ENCODE results near the gene TEAD2.

Gene TEAD2

DNA sequence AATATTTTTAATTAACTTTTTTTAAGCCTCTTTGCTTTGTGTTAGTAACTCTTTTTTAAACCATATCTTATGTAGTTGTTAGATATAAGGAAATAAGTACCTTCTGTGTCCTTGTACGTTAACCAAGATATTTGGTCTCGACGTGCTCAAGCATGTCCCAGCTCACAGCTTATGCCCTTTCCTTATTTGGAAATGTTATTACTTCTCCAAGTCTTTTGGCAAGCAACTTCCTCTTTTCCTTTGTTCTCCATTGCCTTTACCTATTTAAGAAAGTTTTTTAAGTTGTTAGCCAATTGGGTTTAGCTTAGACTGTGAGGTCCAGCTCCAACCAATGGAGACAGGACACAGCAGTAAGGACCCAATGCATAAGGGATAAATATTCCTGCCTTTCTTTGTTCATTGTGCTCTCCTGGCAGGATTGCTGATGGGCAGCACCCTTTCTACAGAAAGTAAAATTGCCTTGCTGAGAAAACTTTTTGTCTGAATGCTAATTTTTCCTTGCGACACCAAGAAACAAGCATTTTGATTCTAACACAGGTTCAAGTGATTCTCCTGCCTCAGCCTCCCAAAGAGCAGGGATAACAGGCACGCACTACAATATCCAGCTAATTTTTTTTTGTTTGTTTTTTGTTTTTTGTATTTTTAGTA, 6.6 kb upstream of the TEAD2 start:
- Histone ChIP-seq H3K4me3 (ENCODE audit: low read depth, low read length) (no peak overlapping the region), H3K36me3 (no peaks in the 10 kb centered on the region), H3K27me3 (ENCODE audit: insufficient read depth, low read depth, severe bottlenecking) (no peaks in the 10 kb centered on the region), H3K9me3 (ENCODE audit: severe bottlenecking) (peaks cover 16% of the 10 kb centered on the region), H3K27ac (no peak overlapping the region)
- no peak for DNase-seq
- TF ChIP-seq, protein P1, sequence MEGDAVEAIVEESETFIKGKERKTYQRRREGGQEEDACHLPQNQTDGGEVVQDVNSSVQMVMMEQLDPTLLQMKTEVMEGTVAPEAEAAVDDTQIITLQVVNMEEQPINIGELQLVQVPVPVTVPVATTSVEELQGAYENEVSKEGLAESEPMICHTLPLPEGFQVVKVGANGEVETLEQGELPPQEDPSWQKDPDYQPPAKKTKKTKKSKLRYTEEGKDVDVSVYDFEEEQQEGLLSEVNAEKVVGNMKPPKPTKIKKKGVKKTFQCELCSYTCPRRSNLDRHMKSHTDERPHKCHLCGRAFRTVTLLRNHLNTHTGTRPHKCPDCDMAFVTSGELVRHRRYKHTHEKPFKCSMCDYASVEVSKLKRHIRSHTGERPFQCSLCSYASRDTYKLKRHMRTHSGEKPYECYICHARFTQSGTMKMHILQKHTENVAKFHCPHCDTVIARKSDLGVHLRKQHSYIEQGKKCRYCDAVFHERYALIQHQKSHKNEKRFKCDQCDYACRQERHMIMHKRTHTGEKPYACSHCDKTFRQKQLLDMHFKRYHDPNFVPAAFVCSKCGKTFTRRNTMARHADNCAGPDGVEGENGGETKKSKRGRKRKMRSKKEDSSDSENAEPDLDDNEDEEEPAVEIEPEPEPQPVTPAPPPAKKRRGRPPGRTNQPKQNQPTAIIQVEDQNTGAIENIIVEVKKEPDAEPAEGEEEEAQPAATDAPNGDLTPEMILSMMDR (IDR thresholded peaks at IDR 0.05; ENCODE audit: low read depth, low read length): no peak

DNA sequence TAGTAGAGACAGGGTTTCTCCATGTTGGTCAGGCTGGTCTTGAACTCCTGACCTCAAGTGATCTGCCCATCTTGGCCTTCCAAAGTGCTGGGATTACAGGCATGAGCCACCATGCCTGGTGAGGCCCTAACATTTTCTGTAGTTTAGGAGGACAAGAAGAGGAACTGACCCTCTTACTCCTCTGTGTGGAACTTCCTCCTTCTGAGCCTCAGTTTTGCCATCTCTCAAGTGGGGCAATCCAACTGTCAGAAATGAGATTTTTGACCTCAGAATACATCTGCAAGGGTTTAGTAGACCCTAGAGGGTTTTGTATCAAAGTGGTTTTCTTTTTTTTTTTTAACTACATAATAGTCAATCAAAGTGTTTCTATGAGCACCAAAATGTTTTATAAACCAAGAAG, 3.9 kb upstream of the TEAD2 start:
- TF ChIP-seq, protein P1 (IDR thresholded peaks at IDR 0.05; ENCODE audit: low read depth, low read length): no peak
- no peak overlapping the region for H3K4me3 ChIP-seq (ENCODE audit: low read depth, low read length)
- H3K9me3 ChIP-seq (ENCODE audit: severe bottlenecking): peaks cover 16% of the 10 kb centered on the region
- no peak overlapping the region for H3K27ac ChIP-seq
- H3K36me3 ChIP-seq: no peaks in the 10 kb centered on the region
- no peaks in the 10 kb centered on the region for H3K27me3 ChIP-seq (ENCODE audit: insufficient read depth, low read depth, severe bottlenecking)
- no peak for DNase-seq

DNA sequence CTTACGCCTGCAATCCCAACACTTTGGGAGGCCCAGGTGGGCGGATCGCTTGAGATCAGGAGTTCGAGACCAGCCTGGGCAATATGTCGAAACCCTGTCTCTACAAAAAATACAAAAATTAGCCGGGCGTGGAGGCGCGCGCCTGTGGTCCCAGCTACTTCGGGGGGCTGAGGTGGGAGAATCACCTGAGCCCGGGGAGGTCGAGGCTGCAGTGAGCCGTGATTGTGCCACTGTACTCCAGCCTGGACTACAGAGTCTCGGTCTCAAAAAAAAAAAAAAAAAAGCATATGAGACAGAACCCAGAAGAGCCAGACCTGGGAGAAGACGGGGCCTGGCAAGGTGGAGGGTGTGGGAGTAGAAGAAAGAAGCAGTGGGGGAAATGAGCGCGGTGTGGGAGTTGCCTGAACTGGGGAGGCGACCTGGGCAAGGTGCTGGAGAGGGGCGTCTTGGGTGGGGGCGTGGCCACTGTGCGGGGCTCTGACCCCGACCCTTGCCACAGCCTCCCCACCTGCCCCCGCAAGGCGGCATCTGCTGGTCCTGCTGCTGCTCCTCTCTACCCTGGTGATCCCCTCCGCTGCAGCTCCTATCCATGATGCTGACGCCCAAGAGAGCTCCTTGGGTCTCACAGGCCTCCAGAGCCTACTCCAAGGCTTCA, 2.0 kb upstream of the TEAD2 start:
- Histone ChIP-seq H3K36me3 (peaks cover 4% of the 10 kb centered on the region; the same call in 1 of the 2 replicates), H3K4me3 (ENCODE audit: low read depth, low read length) (no peak overlapping the region), H3K9me3 (ENCODE audit: severe bottlenecking) (peaks cover 5% of the 10 kb centered on the region), H3K27ac (no peak overlapping the region), H3K27me3 (ENCODE audit: insufficient read depth, low read depth, severe bottlenecking) (no peaks in the 10 kb centered on the region)
- no peak for DNase-seq
- TF ChIP-seq, protein P1 (IDR thresholded peaks at IDR 0.05; ENCODE audit: low read depth, low read length): no peak

DNA sequence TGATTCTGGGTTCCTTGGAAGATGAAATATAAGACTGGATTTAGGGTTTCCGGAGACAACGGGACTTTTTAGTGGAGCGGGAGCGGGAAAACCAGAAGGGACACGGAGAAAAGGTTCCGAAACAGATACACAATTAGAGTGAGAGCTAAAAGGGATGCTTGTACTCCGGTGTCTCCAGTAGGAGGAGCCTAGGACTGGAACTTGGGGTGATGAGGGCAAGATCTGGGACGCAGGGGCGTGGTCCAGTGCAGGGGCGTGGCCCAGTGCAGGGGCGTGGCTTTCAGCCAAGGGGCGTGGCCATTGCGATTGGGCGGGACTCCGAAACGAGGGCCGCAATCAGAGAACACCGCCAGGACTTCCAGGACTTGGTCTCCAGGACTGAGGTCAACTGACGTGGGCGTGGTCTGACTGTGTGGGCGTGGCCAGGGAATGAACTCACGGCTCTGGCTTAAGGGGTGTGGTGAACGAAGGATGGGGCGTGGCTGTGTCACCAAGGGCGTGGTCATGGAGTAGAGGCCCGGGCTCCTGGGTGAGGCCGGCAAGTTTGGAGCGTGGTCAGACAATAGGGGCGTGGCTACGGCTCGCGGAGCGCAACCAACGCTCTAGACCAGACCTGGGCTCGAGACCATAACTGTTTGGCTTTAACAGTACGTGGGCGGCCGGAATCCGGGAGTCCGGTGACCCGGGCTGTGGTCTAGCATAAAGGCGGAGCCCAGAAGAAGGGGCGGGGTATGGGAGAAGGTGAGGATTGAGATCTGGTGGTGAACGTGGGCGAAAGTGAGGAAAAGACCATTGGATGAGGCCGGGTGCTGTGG, 1.3 kb upstream of the TEAD2 start, which contains the start of gene DKKL1:
TSS of gene DKKL1 (plus strand) at position 610 of the 815 bp plus-strand sequence. CDS start at position 732, 122 bp downstream.
- Histone ChIP-seq H3K9me3 (ENCODE audit: severe bottlenecking) (no peaks in the 10 kb centered on the region), H3K4me3 (ENCODE audit: low read depth, low read length) (peak within 1 kb of the TSS; percentile 87), H3K27me3 (ENCODE audit: insufficient read depth, low read depth, severe bottlenecking) (no peaks in the 10 kb centered on the region), H3K36me3 (peaks cover 11% of the 10 kb centered on the region; the same call in 1 of the 2 replicates), H3K27ac (0 out of 2 replicates have a peak within 1 kb of the TSS, but pooled peaks have one; percentile 14)
- peak; percentile 84 for DNase-seq
- TF ChIP-seq, protein P1 (IDR thresholded peaks at IDR 0.05; ENCODE audit: low read depth, low read length): peak; percentile 13; the same call in 1 of the 2 replicates

DNA sequence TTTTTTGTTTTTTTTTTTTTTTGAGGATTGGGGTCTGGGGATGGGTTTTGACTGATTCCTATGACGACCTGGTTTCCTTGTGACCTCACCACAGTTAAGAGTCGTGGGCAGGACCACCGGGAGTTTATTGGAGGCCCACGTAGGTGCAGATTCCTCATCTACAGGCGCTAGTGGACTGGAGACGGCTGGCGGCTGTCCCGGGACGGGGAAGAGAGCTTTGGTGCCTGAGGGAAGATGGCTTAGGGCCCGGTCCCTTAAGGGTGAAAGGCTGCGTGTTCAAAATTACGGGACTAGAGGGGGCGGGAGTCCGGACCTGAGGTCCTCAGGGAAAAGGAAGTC, 682 bp upstream of the TEAD2 start:
- Histone ChIP-seq H3K27ac (0 out of 2 replicates have a peak overlapping the region, but pooled peaks have one; percentile 14), H3K36me3 (peaks cover 11% of the 10 kb centered on the region; the same call in 1 of the 2 replicates), H3K4me3 (ENCODE audit: low read depth, low read length) (peak overlapping the region; percentile 87), H3K9me3 (ENCODE audit: severe bottlenecking) (no peaks in the 10 kb centered on the region), H3K27me3 (ENCODE audit: insufficient read depth, low read depth, severe bottlenecking) (no peaks in the 10 kb centered on the region)
- TF ChIP-seq, protein P1 (IDR thresholded peaks at IDR 0.05; ENCODE audit: low read depth, low read length): no peak
- DNase-seq: no peak
